Measurements from ENCODE around the gene RASL10B.

RASL10B gene

GRCh38 chr17:35729405-35729833, 2.0 kb upstream of the RASL10B start:
- TF ChIP-seq REST (IDR thresholded peaks at IDR 0.05; ENCODE audit: insufficient replicate concordance, low read depth), result no peak
- no peak for TF ChIP-seq SPI1 (IDR thresholded peaks at IDR 0.05; ENCODE audit: borderline replicate concordance, low read depth)
- TF ChIP-seq POLR2AphosphoS5 (IDR thresholded peaks at IDR 0.05; ENCODE audit: low read depth), result no peak
- TF ChIP-seq GABPA (IDR thresholded peaks at IDR 0.05; ENCODE audit: low read depth), result no peak
- DNase-seq (ENCODE audit: low read depth in 1 of 2, low spot score in 1 of 2), result no peak

GRCh38 chr17:35730400-35731005, 936 bp upstream of the RASL10B start:
- Histone ChIP-seq H3K27ac (replicated peaks) (no peak overlapping the region), H3K4me3 (replicated peaks; ENCODE audit: insufficient read depth, low read length) (no peak overlapping the region), H3K27me3 (ENCODE audit: insufficient read depth, poor library complexity, severe bottlenecking) (peaks cover 2% of the 10 kb centered on the region)
- TF ChIP-seq GABPA (IDR thresholded peaks at IDR 0.05; ENCODE audit: low read depth) (no peak), SPI1 (IDR thresholded peaks at IDR 0.05; ENCODE audit: borderline replicate concordance, low read depth) (no peak), POLR2AphosphoS5 (IDR thresholded peaks at IDR 0.05; ENCODE audit: low read depth) (no peak), REST (IDR thresholded peaks at IDR 0.05; ENCODE audit: insufficient replicate concordance, low read depth) (no peak), CTCF (IDR thresholded peaks at IDR 0.05; ENCODE audit: insufficient read depth, low read length) (no peak)
- no peak for DNase-seq (ENCODE audit: low read depth in 1 of 2, low spot score in 1 of 2)

More at GRCh38 chr17:35729405-35729833, 2.0 kb upstream of the RASL10B start:
- H3K27me3 ChIP-seq (ENCODE audit: insufficient read depth, poor library complexity, severe bottlenecking), result peaks cover 2% of the 10 kb centered on the region
- no peak overlapping the region for H3K27ac ChIP-seq (replicated peaks)
- no peak overlapping the region for H3K4me3 ChIP-seq (replicated peaks; ENCODE audit: insufficient read depth, low read length)

- no peak overlapping the region for H3K27ac ChIP-seq (replicated peaks)
- DNase-seq (ENCODE audit: low read depth in 1 of 2, low spot score in 1 of 2), result no peak
- TF ChIP-seq SPI1 (IDR thresholded peaks at IDR 0.05; ENCODE audit: borderline replicate concordance, low read depth) (no peak), GABPA (IDR thresholded peaks at IDR 0.05; ENCODE audit: low read depth) (no peak), POLR2AphosphoS5 (IDR thresholded peaks at IDR 0.05; ENCODE audit: low read depth) (no peak), REST (IDR thresholded peaks at IDR 0.05; ENCODE audit: insufficient replicate concordance, low read depth) (no peak), CTCF (IDR thresholded peaks at IDR 0.05; ENCODE audit: insufficient read depth, low read length) (no peak)
- peak overlapping the region; percentile 33 for H3K4me3 ChIP-seq (replicated peaks; ENCODE audit: insufficient read depth, low read length)
- peaks cover 2% of the 10 kb centered on the region for H3K27me3 ChIP-seq (ENCODE audit: insufficient read depth, poor library complexity, severe bottlenecking)
Observed at GRCh38 chr17:35731917-35732805, 722 bp downstream of the RASL10B start.

All from HL-60 (cell line).